ENCODE data around the gene S100A7.
A peak's percentile ranks its signal among the peaks of the same experiment; 100 is the strongest.
"Not testable (repeated sequence)": the region's sequence is repeated elsewhere in the genome, so short reads cannot be mapped to it uniquely, and the experiment has no call there.

Gene S100A7

DNA sequence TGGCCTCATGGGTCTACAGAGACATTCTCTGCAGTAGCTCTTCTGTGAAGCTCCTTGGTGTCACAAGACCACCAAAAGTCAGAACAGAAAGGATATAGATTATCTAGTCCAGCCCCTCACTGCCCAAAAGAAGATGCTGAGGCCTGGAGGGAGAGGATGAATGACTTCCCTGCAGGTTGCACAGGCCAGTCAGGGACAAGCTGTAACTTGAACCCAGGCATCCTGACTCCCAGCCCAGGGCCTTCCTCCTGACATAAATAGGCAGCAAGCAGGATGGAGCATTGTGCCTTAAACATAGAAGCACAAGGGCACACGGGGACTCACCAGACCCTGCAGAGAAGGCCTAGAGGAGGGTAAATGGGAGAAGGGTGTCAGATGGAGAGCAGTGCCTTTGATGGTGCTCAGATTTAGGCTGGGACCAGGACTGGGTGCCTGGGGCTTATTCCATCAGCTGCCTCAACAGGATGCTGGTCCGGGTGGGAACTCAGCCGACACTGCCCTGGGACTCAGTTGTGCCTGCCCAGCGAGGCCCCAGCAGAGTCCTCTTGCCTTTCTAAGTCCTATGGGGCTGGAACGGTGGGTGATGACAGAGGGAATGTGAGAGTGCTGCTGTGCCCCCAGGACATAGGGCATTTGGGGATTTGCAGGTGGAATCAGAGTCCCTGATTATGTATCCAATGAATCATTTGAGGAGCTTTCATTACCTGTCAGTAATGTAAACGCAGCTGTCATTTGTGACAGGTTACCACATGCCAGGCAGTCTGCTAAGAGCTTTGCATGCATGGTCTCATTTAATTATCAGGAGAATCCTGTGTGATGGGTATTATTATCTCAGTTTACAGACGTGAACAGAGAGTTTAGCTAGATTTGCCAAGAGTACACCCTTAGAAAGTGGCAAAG is 30.9 kb downstream of the S100A7 start:
- DNase-seq, result peak; percentile 64

GRCh38 chr1:153428791-153429190 is 31.7 kb downstream of the S100A7 start:
- DNase-seq, result peak; percentile 10

GRCh38 chr1:153428073-153428638 is 32.3 kb downstream of the S100A7 start:
- DNase-seq, result no peak

GRCh38 chr1:153426809-153427208 is 33.6 kb downstream of the S100A7 start:
- DNase-seq, result no peak

DNA sequence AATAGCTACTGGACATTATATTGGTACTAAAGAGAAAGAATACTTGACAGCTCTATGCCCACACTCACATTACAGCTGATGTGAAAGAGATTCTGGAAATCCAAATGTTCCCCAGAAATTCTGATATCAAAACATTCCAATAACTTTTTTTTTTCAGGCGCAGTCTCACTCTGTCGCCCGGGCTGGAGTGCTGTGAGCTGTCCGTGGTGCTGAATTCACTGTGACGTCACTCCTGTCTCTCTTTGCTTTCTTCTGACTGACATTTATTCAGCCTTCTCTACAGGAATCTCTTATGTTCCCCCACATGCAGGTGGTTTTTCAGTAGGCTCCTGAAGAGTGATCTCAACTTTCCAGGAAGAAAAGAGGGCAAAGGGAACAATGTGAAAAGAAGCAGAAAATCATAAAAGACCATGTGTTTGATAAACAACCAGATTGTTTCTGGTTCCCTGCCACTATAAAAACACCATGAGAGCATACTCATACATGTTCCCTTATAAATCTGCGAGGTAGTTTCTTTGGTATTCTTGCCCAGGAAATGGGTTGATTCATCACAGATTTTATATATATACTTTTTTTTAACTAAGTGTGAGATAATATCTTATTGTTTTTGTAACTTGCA is 37.9 kb downstream of the S100A7 start:
- no peak for DNase-seq

DNA sequence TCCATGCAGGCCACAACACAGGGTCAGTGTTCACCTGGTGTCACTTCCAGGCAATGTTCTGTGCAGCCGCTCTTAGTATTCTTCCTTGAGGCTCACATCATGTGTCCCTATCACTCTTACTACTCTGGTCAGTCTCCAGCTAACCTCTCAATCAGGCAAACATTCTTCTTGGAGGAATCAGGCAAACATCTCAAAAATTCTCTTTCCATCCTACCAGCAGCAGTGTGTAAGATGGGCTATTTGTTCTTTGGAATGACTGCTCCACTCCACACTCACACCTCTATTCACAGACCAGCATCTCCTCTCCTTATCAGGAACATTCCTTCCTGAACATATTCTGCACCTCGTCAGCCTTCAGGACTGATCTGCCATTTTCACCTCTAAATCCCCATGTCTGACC is 40.1 kb downstream of the S100A7 start:
- no peak for DNase-seq

GRCh38 chr1:153419436-153419793 is 41.0 kb downstream of the S100A7 start:
- not testable (repeated sequence) for DNase-seq

GRCh38 chr1:153418758-153419435 is 41.6 kb downstream of the S100A7 start:
- DNase-seq, result not testable (repeated sequence)

DNA sequence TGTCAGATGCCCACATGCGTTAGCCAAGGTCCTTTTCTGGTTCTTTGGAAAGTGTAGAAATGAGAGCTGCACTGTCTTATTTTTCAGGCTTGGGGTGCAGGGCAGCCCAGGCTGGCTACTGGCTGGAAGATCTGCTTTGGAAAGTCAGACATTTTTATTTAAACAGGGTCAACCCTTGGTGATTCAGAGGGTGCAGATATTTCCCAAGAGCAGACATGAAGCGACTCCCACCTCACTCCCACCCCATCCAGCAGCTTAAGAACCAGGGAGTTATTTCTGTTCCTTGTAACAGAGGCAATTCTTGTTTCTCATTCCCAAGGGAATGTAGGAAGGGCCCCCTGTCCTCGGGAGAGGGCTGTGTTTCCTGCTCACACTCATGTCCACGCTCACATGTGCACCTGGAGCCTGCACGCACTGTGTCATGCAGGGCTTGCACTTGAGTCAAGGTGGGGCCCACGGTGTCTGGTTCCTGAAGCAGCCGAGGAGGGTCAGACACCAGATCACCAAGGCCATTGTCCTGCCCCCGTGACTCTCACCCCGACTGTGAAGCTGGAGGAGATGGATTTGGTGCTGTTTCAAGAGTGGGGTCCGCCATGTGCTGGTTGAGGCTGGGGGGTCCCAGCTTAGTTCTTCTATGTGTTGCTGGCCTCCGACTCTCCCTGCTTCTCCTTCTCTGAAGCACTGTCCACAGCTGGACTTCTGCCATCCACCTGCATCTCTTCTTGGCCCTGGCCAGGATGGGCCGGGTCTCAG is 43.1 kb downstream of the S100A7 start:
- DNase-seq, result no peak

DNA sequence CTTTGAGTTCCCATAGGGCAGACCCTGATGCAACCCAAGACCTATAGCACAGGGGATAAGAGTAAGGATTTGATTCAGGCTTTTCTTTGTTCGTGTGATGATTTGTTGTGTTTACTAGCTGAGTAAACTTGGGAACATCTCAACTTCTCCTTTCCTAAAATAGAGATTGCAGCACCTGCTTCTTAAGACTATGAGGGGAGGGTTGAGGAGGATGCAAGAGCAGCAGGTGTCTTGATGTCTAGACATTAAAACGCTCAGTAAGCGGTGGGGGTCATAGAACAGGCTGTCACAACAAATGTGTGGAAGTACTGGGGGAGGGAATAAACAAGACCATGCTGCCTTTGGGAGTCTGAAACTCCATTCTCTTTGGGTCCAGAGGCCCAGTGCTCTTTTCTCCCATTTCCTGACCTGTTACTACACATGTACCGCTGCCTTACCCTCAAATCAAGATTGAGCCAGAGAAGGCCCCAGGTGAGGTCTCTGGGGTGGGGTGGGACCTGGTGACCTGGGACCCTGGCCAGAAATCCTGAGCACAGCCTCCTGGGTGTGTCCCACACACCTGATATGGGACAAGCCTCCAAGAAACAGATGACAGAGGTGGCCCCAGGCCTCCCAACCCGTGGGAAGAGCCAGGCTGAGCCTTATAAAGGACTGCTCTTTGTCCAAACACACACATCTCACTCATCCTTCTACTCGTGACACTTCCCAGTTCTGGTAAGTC is 44.4 kb downstream of the S100A7 start, which contains the start of gene S100A7A:
S100A7A (plus strand) TSS at position 671 of the 721 bp plus-strand sequence. CDS start 1,563 bp downstream, outside the sequence.
- DNase-seq, result no peak

- not testable (repeated sequence) for DNase-seq
Observed at GRCh38 chr1:153413961-153414360, 46.5 kb downstream of the S100A7 start.
